Measurements from ENCODE around the gene ARSI.

Gene ARSI

DNA sequence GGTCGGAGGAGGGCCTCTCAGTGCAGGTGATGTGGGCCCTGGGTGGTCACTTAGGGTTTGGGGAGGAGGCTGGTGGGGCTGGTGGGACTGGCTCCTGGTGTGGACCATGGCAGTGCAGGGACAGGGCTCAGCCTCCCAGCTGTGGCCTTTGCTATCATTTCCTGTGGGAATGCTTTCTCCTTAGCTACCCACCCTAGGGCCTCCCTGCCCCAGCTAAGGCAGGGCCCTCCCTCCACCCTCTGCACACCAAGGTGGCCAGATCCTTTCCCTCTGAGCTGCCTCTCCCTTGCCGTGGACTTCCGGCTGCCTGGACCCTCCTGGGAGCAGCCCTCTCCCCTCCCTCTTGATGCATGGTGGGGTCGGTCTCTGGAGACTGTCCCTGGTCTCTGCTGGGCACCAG is 22.7 kb upstream of the ARSI start:
- DNase-seq = no peak

- DNase-seq = no peak
These were observed 21.1 kb upstream of the ARSI start for GRCh38 chr5:150323819-150324218.

DNA sequence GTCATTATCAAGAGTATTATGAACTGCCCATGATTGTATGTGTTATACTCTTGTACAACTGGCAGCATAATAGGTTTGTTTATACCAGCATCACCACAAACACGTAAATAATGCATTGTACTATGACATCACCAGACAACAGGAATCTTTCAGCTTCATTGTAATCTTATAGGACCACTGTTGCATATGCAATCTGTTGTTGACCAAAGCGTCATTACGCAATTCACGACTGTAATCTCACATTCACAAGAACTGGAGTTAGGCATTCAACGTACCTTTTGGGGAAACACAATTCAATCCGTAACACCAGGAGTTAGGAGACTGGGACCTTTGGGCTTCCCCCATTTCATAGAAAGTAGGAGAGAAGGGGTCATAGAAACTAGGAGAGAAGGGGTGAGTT is 20.4 kb upstream of the ARSI start:
- DNase-seq = no peak

- DNase-seq = no peak
These were observed 19.5 kb upstream of the ARSI start for GRCh38 chr5:150322202-150322601.

- DNase-seq = no peak
These were observed 19.1 kb upstream of the ARSI start for GRCh38 chr5:150321784-150322183.

DNA sequence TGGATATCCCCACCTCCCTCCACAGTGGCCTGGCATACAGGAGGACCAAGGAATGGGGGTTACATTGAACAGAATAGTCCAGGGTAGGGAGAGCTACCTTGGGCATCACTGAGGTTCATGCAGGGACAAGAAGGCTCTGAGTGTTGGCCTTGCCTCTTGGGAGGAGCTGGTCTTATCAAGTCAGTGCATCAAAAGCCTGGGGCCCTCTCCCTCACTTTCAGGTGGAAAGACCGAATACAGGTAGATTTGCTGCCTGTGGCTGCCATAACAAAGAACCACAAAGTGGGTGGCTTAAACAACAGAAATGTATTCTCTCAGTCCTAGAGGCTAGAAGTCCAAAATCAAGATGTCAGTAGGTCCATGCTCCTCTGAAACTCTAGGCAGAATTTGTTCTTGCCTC is 18.5 kb upstream of the ARSI start:
- no peak for DNase-seq

DNA sequence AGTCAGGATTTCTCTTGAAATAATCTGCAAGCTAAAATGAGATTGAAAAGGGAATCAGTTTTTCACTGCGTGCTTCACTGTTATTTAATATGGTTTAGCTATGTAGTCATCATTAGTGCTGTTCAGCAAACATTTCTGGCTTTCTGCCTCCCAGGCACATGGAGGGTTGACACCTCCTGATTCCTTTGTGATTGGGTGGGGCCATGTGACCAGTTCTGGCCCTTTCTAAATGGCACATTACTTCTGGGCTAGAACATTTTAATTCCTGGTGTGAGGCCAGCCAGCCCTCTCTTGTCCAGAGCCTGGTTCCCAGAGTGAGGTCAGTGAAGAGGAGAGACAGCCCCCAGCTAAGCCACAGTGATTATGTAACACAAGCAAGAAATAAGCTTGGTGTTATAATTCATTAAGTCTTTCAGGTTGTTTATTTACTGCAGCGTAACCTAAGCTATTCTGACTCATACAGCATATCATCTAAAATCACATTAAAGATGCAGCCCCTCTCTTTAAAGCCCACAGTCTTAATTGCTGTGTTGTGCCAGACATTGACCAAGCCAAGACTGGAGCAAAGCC is 17.4 kb upstream of the ARSI start:
- DNase-seq = no peak

DNA sequence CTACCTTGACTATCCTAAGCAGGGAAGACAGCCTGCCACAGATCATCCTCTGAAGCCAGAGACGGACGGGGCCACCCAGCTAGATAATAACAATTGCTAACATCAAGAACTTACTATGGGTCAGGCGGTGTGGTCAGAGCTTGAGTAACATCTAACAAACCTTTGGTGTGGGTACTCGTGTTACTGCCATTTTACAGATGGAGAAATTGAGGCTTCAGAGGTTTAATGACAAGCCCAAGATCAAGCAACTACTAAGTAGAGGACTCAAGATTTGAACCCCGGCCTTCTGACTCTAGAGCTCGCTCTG is 16.7 kb upstream of the ARSI start:
- DNase-seq = no peak

GRCh38 chr5:150318613-150319483 is 16.1 kb upstream of the ARSI start:
- no peak for DNase-seq

GRCh38 chr5:150317048-150318003 is 14.6 kb upstream of the ARSI start:
- DNase-seq = no peak

- DNase-seq = no peak
These were observed 13.6 kb upstream of the ARSI start for GRCh38 chr5:150316320-150316719.

GRCh38 chr5:150315245-150315644 is 12.5 kb upstream of the ARSI start:
- no peak for DNase-seq

GRCh38 chr5:150313921-150314716 is 11.4 kb upstream of the ARSI start:
- DNase-seq = no peak

GRCh38 chr5:150313501-150313900 is 10.8 kb upstream of the ARSI start:
- DNase-seq = no peak

DNA sequence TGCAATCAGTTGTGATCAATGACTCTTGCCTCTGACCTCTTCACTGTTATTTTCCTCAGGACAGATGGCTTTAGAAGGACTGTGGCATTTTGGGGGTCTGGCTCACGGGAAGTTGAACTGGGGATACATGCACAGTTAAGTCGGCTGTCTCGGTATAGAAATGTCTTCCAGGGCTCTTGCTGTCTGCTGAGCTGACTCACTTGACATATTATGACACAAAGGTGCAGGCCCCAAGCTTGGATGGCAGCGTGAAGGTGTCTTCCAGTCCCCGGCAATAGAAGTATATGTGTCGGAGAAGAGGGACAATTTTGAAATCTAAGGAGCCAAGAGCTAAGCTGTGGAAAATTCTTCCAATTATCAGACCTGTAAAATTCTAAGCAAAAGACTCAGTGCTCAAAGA is 9.8 kb upstream of the ARSI start:
- no peak for DNase-seq

- DNase-seq = no peak
These were observed 8.4 kb upstream of the ARSI start for GRCh38 chr5:150311015-150311692.

DNA sequence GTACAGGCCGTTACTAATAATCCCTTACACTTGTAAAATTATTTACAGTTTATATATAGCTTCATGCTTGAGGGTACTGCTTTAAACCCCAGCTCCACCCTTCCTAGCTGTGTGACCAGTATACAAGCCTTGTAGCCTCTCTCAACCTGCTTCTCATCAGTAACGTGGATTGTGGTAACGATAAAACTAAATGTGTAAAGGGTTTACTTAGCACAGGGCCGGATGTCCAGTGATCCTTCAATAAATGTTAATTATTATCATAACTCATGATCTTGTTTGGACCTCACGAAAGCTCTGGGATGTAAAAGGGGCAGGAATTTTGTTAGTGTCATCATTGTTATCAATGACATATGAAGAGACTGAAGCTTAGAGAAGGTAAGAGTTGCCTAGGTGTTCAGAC is 7.5 kb upstream of the ARSI start:
- no peak for DNase-seq

GRCh38 chr5:150309886-150310239 is 7.2 kb upstream of the ARSI start:
- DNase-seq = no peak

DNA sequence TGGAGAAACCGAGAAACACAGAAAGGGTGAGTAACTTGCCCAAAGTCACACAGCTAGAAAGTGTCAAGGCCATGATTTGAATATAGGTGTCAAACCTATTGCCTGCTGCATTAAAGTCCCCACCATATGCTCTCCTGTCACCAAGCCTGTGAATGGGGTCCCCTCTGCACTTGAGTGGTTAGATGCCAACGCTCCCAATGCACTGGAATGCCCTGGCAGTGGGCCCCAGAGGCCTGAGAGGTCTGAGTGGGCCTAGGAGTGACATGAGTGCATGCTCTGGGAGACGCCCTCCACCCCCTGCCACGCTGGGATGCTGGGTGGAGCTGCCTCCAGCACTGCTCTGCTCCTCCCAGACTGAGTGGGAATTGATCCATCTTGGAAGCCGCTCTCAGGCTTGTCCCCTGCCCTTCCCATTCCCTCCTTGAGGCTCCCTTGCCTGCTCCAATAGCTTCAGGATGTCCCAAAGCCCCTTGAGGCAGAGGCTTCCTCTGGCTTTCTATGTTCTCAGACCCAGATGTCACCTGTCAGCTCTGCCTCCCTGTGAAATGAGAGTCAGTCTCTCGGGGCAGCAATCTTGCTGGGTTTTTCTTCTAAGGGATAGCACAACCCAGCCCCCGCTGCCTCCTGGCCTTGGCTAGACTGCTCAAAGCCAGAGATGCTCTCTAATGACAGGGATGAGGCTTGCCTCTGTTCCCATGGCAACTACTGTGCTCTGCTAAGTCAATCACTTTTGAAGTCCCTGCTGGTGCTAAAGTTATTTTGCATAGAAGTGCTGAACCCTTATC is 6.6 kb upstream of the ARSI start:
- DNase-seq = no peak

DNA sequence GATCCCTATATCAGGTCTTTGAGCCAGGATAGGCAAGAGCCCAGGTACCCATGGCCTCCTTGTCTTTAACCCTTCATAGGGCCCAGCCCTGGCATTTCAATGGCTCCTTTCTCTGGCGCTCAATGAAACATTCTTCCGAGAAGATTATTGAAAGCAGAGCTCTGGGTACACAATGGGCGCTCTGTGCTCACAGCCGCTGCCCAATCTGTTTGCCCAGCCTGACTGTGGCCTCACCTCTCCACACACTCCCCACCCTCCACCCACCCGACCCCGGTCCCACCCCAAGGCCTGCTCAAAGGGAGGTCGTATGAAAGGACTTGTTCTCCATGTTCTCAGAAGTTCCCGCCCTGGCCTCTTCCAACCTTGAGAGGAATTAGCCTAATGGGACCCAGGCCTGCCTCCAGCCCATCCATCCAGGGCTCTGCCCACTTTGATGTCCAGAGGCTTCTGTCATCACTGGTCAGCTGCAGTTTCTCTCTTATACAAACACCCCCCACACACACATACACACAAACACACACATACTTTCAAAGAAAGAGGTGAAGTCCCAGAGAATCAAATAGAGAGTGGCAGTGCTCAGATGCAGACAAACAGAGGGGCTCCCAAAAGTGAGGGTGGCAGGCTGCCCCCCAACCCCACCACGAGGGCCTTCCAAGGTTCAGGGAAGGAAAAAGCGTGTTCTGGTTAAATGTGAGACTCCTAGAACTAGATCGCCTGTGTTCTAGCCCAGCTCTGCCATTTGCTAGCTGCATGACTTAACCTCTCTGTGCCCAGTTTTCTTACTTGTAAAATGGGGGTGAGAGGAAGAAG is 5.1 kb upstream of the ARSI start:
- no peak for DNase-seq

- DNase-seq = no peak
These were observed 4.1 kb upstream of the ARSI start for GRCh38 chr5:150306775-150307174.
